GM18517 (cell line): Measurements from ENCODE around the gene AGAP1.

Experiments
- ATAC-seq: cut with Tn5 transposase; IDR thresholded peaks from one replicate; pipeline ENCODE4 v1.9.1; 2021; ENCODE audit warnings: mild to moderate bottlenecking, moderate library complexity; ENCODE audit not compliant: unreplicated experiment

Gene AGAP1

GRCh38 chr2:236160366-236161081 lies 666.7 kb downstream of the AGAP1 start:
- no peak for ATAC-seq

GRCh38 chr2:236161082-236161462 lies 667.2 kb downstream of the AGAP1 start:
- ATAC-seq: no peak

GRCh38 chr2:236161531-236161930 lies 667.7 kb downstream of the AGAP1 start:
- ATAC-seq: no peak

GRCh38 chr2:236162031-236162845 lies 668.4 kb downstream of the AGAP1 start:
- ATAC-seq: no peak

- no peak for ATAC-seq
Observed at GRCh38 chr2:236162882-236163470, 669.1 kb downstream of the AGAP1 start.

- ATAC-seq: no peak
Observed at GRCh38 chr2:236163471-236164200, 669.8 kb downstream of the AGAP1 start.

GRCh38 chr2:236164201-236164924 lies 670.5 kb downstream of the AGAP1 start:
- no peak for ATAC-seq

GRCh38 chr2:236164925-236165841 lies 671.3 kb downstream of the AGAP1 start:
- ATAC-seq: no peak

GRCh38 chr2:236165842-236166795 lies 672.3 kb downstream of the AGAP1 start:
- no peak for ATAC-seq

GRCh38 chr2:236166796-236167296 lies 673.0 kb downstream of the AGAP1 start:
- no peak for ATAC-seq

GRCh38 chr2:236167297-236168109 lies 673.7 kb downstream of the AGAP1 start:
- ATAC-seq: no peak

GRCh38 chr2:236168110-236169080 lies 674.6 kb downstream of the AGAP1 start, which contains the start of gene GBX2:
Gene GBX2, minus strand, starts transcription at chr2:236168386. Its CDS starts 415 bp downstream, at chr2:236167971.
- no peak for ATAC-seq

GRCh38 chr2:236169151-236169721 lies 675.4 kb downstream of the AGAP1 start:
- ATAC-seq: no peak

- ATAC-seq: no peak
Observed at GRCh38 chr2:236169741-236170589, 676.1 kb downstream of the AGAP1 start.
